Measurements from ENCODE around the gene MMP28.

The MMP28 gene

DNA sequence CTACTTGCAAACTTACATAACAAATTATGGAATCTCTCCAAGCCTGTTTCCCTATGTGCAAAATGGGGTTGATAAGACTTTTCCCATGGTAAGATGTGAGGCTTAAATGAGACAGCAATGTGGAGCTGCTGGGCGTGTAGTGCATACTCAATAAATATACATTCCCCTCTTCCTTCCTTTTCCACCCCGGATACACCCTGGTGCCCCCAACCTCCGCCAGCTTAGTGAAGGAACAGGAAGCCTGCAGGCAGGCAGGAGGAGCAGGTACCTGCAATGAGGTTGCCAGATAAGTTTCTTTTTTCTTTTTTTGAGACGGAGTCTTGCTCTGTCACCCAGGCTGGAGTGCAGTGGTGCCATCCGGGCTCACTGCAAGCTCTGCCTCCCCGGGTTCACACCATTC is 19.9 kb downstream of the MMP28 start:
- DNase-seq (ENCODE audit: extremely low spot score), result no peak
- ChIA-PET CTCF (no interaction called here), POLR2A (interaction anchor here (0.7 to 1.9 kb wide), 2 partner anchors 13 to 33 kb away, joined by 3 to 8 read pairs; partner anchors contain the start of gene TAF15)
- no peak for TF ChIP-seq FOXK2 (IDR thresholded peaks at IDR 0.05)
- no peak for TF ChIP-seq FOXA1 (IDR thresholded peaks at IDR 0.05)
- no peak for TF ChIP-seq L3MBTL2 (conservative IDR thresholded peaks at IDR 0.05)
- no peak for TF ChIP-seq ZNF384 (IDR thresholded peaks at IDR 0.05)
- no peak for TF ChIP-seq TARDBP (IDR thresholded peaks at IDR 0.05)
- no peak for TF ChIP-seq NFRKB (IDR thresholded peaks at IDR 0.05)
- TF ChIP-seq, protein P1, sequence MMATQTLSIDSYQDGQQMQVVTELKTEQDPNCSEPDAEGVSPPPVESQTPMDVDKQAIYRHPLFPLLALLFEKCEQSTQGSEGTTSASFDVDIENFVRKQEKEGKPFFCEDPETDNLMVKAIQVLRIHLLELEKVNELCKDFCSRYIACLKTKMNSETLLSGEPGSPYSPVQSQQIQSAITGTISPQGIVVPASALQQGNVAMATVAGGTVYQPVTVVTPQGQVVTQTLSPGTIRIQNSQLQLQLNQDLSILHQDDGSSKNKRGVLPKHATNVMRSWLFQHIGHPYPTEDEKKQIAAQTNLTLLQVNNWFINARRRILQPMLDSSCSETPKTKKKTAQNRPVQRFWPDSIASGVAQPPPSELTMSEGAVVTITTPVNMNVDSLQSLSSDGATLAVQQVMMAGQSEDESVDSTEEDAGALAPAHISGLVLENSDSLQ (IDR thresholded peaks at IDR 0.05), result no peak
- TF ChIP-seq ELF4 (IDR thresholded peaks at IDR 0.05), result no peak
- TF ChIP-seq CTBP1 (IDR thresholded peaks at IDR 0.05; ENCODE audit: borderline replicate concordance), result no peak
- no peak for TF ChIP-seq HDGF (IDR thresholded peaks at IDR 0.05; ENCODE audit: borderline replicate concordance)
- TF ChIP-seq FOXM1 (IDR thresholded peaks at IDR 0.05; ENCODE audit: borderline replicate concordance), result no peak
- no peak for TF ChIP-seq BHLHE40 (IDR thresholded peaks at IDR 0.05; ENCODE audit: borderline replicate concordance)
- TF ChIP-seq ARNT (IDR thresholded peaks at IDR 0.05), result no peak
- no peak for TF ChIP-seq LEF1 (IDR thresholded peaks at IDR 0.05; ENCODE audit: borderline replicate concordance)
- TF ChIP-seq SUZ12 (IDR thresholded peaks at IDR 0.05), result no peak
- no peak for TF ChIP-seq SP1 (IDR thresholded peaks at IDR 0.05)

DNA sequence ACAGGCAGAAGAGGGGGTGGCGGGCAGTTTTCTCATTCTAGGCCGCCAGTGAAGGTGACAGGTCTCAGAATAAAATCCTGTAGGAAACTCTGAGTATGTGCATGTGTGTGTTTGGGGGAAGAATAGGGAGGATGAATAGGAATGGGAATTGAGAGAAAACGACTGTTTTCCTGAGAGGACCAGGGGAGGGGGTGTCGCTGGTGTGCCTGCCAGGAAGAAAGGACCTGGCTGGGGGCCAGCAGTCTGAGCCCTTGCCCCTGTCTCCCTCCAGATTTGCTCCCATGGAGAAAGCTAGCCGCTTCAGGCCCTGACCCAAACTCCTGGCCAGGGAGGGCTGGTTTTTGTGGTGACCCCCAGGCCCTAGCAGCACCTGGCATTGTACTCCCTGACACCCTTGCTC is 20.4 kb downstream of the MMP28 start:
- no peak for DNase-seq (ENCODE audit: extremely low spot score)
- ChIA-PET POLR2A (interaction anchor here (0.7 to 1.9 kb wide), 2 partner anchors 14 to 34 kb away, joined by 3 to 8 read pairs; partner anchors contain the start of gene TAF15), CTCF (interaction anchor here (0.7 kb wide), 1 partner anchor 12 kb away, joined by 3 read pairs; no protein-coding TSS in a partner anchor)
- TF ChIP-seq NFRKB (IDR thresholded peaks at IDR 0.05) (no peak), SUZ12 (IDR thresholded peaks at IDR 0.05) (no peak), ELF4 (IDR thresholded peaks at IDR 0.05) (no peak), FOXK2 (IDR thresholded peaks at IDR 0.05) (no peak), SP1 (IDR thresholded peaks at IDR 0.05) (no peak), CTBP1 (IDR thresholded peaks at IDR 0.05; ENCODE audit: borderline replicate concordance) (no peak), BHLHE40 (IDR thresholded peaks at IDR 0.05; ENCODE audit: borderline replicate concordance) (no peak), L3MBTL2 (conservative IDR thresholded peaks at IDR 0.05) (no peak), FOXM1 (IDR thresholded peaks at IDR 0.05; ENCODE audit: borderline replicate concordance) (no peak), TARDBP (IDR thresholded peaks at IDR 0.05) (no peak), LEF1 (IDR thresholded peaks at IDR 0.05; ENCODE audit: borderline replicate concordance) (no peak), ZNF384 (IDR thresholded peaks at IDR 0.05) (no peak), FOXA1 (IDR thresholded peaks at IDR 0.05) (no peak), ARNT (IDR thresholded peaks at IDR 0.05) (no peak), HDGF (IDR thresholded peaks at IDR 0.05; ENCODE audit: borderline replicate concordance) (no peak)
- TF ChIP-seq, protein P1 (IDR thresholded peaks at IDR 0.05), result no peak

DNA sequence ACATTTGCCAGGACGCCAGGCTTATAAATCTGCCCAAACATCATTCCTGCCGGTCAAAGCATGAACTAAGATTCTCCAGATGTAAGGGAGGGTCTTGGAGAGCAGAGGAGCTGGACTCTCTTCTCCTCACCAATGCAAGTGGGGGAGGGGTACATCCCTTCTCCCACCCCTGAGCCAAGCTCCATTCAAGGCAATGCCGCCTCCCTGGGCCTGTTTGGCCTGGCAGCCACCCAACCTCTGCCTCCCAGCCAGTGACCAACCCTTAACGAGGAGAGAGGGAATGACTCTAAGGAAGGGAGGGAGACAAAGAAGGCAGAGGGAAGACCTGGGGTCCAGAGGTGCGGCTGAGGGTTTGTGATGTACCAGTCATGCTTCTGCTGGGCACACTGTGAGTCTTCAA is 20.9 kb downstream of the MMP28 start:
- ChIA-PET POLR2A (interaction anchor here (0.8 to 1.9 kb wide), 2 partner anchors 34 kb away, joined by 4 to 8 read pairs; partner anchors contain the start of gene TAF15), CTCF (interaction anchor here (0.7 to 1.0 kb wide), 2 partner anchors 10 to 11 kb away, joined by 3 to 6 read pairs; no protein-coding TSS in a partner anchor)
- no peak for DNase-seq (ENCODE audit: extremely low spot score)
- TF ChIP-seq HDGF (IDR thresholded peaks at IDR 0.05; ENCODE audit: borderline replicate concordance) (no peak), FOXM1 (IDR thresholded peaks at IDR 0.05; ENCODE audit: borderline replicate concordance) (no peak), SP1 (IDR thresholded peaks at IDR 0.05) (no peak), FOXA1 (IDR thresholded peaks at IDR 0.05) (no peak), FOXK2 (IDR thresholded peaks at IDR 0.05) (no peak), TARDBP (IDR thresholded peaks at IDR 0.05) (no peak), NFRKB (IDR thresholded peaks at IDR 0.05) (no peak), LEF1 (IDR thresholded peaks at IDR 0.05; ENCODE audit: borderline replicate concordance) (no peak)
- TF ChIP-seq, protein P1 (IDR thresholded peaks at IDR 0.05), result no peak

DNA sequence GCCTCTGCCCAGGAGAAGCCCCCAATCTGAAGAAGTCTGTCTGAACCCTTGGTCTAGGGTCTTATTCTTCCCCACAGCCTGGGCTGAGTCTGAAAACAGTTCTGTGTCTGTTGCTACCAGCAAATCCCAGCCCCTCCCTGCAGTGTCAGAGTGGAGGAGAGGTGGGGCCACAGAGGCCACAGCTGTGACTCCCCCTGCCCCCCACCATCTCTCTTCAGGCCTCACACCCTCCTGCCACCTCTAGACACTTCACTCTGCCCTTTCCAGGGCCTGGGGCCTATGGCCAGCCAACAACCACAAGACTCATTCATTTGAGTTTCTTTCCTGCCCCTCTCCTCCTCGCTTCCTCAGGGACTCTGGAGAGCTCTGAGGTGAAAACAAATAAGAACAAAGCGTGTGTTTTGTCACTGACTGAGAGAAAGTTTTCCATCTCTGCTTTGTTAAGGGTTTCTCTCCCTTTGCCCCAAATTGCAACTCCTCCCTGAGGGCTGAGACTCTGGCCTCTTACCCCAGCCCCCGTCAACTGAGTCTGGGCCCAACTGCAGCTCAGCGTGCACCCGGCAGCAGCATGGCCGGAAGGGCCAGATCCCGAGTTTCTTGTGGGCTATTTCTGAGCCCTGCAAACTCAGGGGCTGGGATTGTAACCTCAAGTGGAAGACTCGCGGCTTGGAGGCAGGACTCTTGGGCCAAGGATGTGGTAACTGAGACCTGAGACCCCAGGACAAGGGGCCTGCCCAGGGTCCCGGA is 21.6 kb downstream of the MMP28 start:
- ChIA-PET POLR2A (interaction anchor here (0.8 kb wide), 1 partner anchor 35 kb away, joined by 4 read pairs; the partner anchor contains the start of gene TAF15), CTCF (interaction anchor here (0.7 to 1.0 kb wide), 2 partner anchors 9 to 10 kb away, joined by 3 to 6 read pairs; no protein-coding TSS in a partner anchor)
- TF ChIP-seq HDGF (IDR thresholded peaks at IDR 0.05; ENCODE audit: borderline replicate concordance), result no peak
- TF ChIP-seq FOXM1 (IDR thresholded peaks at IDR 0.05; ENCODE audit: borderline replicate concordance), result no peak
- TF ChIP-seq ELF4 (IDR thresholded peaks at IDR 0.05), result no peak
- TF ChIP-seq BHLHE40 (IDR thresholded peaks at IDR 0.05; ENCODE audit: borderline replicate concordance), result no peak
- TF ChIP-seq SUZ12 (IDR thresholded peaks at IDR 0.05), result no peak
- TF ChIP-seq FOXK2 (IDR thresholded peaks at IDR 0.05), result no peak
- no peak for DNase-seq (ENCODE audit: extremely low spot score)

DNA sequence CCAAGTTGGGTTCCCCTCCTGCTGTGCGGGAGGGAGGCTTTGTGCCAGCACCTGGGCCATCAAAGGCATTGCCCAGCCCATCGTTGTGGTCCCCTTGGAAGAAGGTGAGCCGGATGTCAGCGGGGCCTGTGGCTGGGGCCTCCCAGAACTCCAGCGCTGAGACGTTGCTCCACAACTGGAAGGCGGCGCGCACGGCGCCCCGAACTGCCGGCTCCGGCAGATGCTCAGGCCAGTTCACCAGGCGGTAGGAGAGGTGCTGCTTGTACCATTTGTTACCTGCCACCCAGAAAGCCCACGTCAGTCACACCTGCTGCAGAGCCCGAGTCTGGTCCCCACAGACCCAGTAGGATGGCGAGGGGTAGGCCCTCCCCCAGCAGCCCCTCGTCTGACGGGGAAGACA is 22.3 kb downstream of the MMP28 start:
- no peak for DNase-seq (ENCODE audit: extremely low spot score)
- POLR2A ChIA-PET, result no interaction called here
- CTCF ChIA-PET, result no interaction called here
- TF ChIP-seq TARDBP (IDR thresholded peaks at IDR 0.05) (no peak), ELF4 (IDR thresholded peaks at IDR 0.05) (no peak), FOXK2 (IDR thresholded peaks at IDR 0.05) (no peak), HDGF (IDR thresholded peaks at IDR 0.05; ENCODE audit: borderline replicate concordance) (no peak), BHLHE40 (IDR thresholded peaks at IDR 0.05; ENCODE audit: borderline replicate concordance) (no peak), ZNF384 (IDR thresholded peaks at IDR 0.05) (no peak), LEF1 (IDR thresholded peaks at IDR 0.05; ENCODE audit: borderline replicate concordance) (no peak), L3MBTL2 (conservative IDR thresholded peaks at IDR 0.05) (no peak), CTBP1 (IDR thresholded peaks at IDR 0.05; ENCODE audit: borderline replicate concordance) (no peak), SP1 (IDR thresholded peaks at IDR 0.05) (no peak), FOXA1 (IDR thresholded peaks at IDR 0.05) (no peak), ARNT (IDR thresholded peaks at IDR 0.05) (no peak), SUZ12 (IDR thresholded peaks at IDR 0.05) (no peak)
- TF ChIP-seq, protein P1 (IDR thresholded peaks at IDR 0.05), result no peak
